Measurements from ENCODE around the gene ZNF354B.

GRCh38 chr5:178902849-178903248 lies 43.1 kb downstream of the ZNF354B start:
- TF ChIP-seq EP300 (IDR thresholded peaks at IDR 0.05) (no peak), POLR2A (IDR thresholded peaks at IDR 0.05) (no peak), POLR2AphosphoS5 (IDR thresholded peaks at IDR 0.05) (no peak)

Data from gastroesophageal sphincter (tissue), 2 donors.